HUDEP-2 (cell line): ENCODE results near the gene PIAS2.

Experiments
- DNase-seq, 76 experiments: peaks; one replicate each; lab custom pipeline; 2025; ENCODE audit not compliant: unreplicated experiment in 76 of 76; lab: John Stamatoyannopoulos, UW

Gene PIAS2

GRCh38 chr18:46910856-46911255 lies 6.5 kb downstream of the PIAS2 start:
- no peak for DNase-seq

- no peak for DNase-seq
Observed at GRCh38 chr18:46909497-46909896, 7.8 kb downstream of the PIAS2 start.

- no peak for DNase-seq
Observed at GRCh38 chr18:46903406-46903805, 13.9 kb downstream of the PIAS2 start.

- no peak for DNase-seq
Observed at GRCh38 chr18:46899274-46899948, 17.9 kb downstream of the PIAS2 start.

GRCh38 chr18:46894124-46894523 lies 23.2 kb downstream of the PIAS2 start:
- DNase-seq: no peak

GRCh38 chr18:46893360-46893759 lies 23.9 kb downstream of the PIAS2 start:
- DNase-seq: no peak

- no peak for DNase-seq
Observed at GRCh38 chr18:46892842-46893241, 24.5 kb downstream of the PIAS2 start.

GRCh38 chr18:46891742-46892214 lies 25.5 kb downstream of the PIAS2 start:
- DNase-seq: no peak

- no peak for DNase-seq
Observed at GRCh38 chr18:46888965-46889364, 28.3 kb downstream of the PIAS2 start.

GRCh38 chr18:46886893-46887292 lies 30.4 kb downstream of the PIAS2 start:
- no peak for DNase-seq

- DNase-seq: no peak
Observed at GRCh38 chr18:46883180-46883579, 34.1 kb downstream of the PIAS2 start.

- no peak for DNase-seq
Observed at GRCh38 chr18:46877329-46877987, 39.8 kb downstream of the PIAS2 start.

GRCh38 chr18:46868169-46868921 lies 49.0 kb downstream of the PIAS2 start:
- DNase-seq: no peak

GRCh38 chr18:46867367-46868143 lies 49.8 kb downstream of the PIAS2 start:
- DNase-seq: no peak

- DNase-seq: peak in 6 of 76 experiments; percentile 19 to 52 (median 36)
Observed at GRCh38 chr18:46866523-46866922, 50.8 kb downstream of the PIAS2 start.

GRCh38 chr18:46865245-46865644 lies 52.1 kb downstream of the PIAS2 start:
- peak in 13 of 76 experiments; percentile 4 to 63 (median 42) for DNase-seq

- no peak for DNase-seq
Observed at GRCh38 chr18:46859855-46860254, 57.5 kb downstream of the PIAS2 start.

- DNase-seq: no peak
Observed at GRCh38 chr18:46858290-46858689, 59.0 kb downstream of the PIAS2 start.

GRCh38 chr18:46856973-46857372 lies 60.3 kb downstream of the PIAS2 start:
- no peak for DNase-seq

- DNase-seq: no peak
Observed at GRCh38 chr18:46849007-46849406, 68.3 kb downstream of the PIAS2 start.

GRCh38 chr18:46843372-46843771 lies 73.9 kb downstream of the PIAS2 start:
- no peak for DNase-seq
